ENCODE measurements around the gene MAP2K7.
A peak's percentile ranks its signal among the peaks of the same experiment; 100 is the strongest.

Gene MAP2K7

GRCh38 chr19:7865262-7865911, 38.3 kb upstream of the MAP2K7 start:
- in situ Hi-C loops (cut with HindIII; ENCODE audit: low pct_ligation_motif_present, low pct_unique_long_range_greater_than_20kb, low sequenced_read_pairs), result no loop called here
- DNase-seq, result no peak

- in situ Hi-C loops (cut with HindIII; ENCODE audit: low pct_ligation_motif_present, low pct_unique_long_range_greater_than_20kb, low sequenced_read_pairs), result no loop called here
- no peak for DNase-seq
Measured at GRCh38 chr19:7866399-7867091, 37.1 kb upstream of the MAP2K7 start.

GRCh38 chr19:7867092-7867844, 36.4 kb upstream of the MAP2K7 start:
- in situ Hi-C loops (cut with HindIII; ENCODE audit: low pct_ligation_motif_present, low pct_unique_long_range_greater_than_20kb, low sequenced_read_pairs), result no loop called here
- DNase-seq, result no peak

GRCh38 chr19:7868326-7868670, 35.4 kb upstream of the MAP2K7 start:
- DNase-seq, result no peak
- in situ Hi-C loops (cut with HindIII; ENCODE audit: low pct_ligation_motif_present, low pct_unique_long_range_greater_than_20kb, low sequenced_read_pairs), result no loop called here

GRCh38 chr19:7868671-7869452, 34.8 kb upstream of the MAP2K7 start:
- in situ Hi-C loops (cut with HindIII; ENCODE audit: low pct_ligation_motif_present, low pct_unique_long_range_greater_than_20kb, low sequenced_read_pairs), result no loop called here

GRCh38 chr19:7869453-7869909, 34.2 kb upstream of the MAP2K7 start:
- in situ Hi-C loops (cut with HindIII; ENCODE audit: low pct_ligation_motif_present, low pct_unique_long_range_greater_than_20kb, low sequenced_read_pairs), result no loop called here

More at GRCh38 chr19:7868671-7869452, 34.8 kb upstream of the MAP2K7 start:
- peak; percentile 82 for DNase-seq

GRCh38 chr19:7869910-7870511, 33.7 kb upstream of the MAP2K7 start:
- peak; percentile 27 for DNase-seq
- in situ Hi-C loops (cut with HindIII; ENCODE audit: low pct_ligation_motif_present, low pct_unique_long_range_greater_than_20kb, low sequenced_read_pairs), result no loop called here

More at GRCh38 chr19:7869453-7869909, 34.2 kb upstream of the MAP2K7 start:
- peak; percentile 23 for DNase-seq

GRCh38 chr19:7870571-7871436, 32.9 kb upstream of the MAP2K7 start:
- in situ Hi-C loops (cut with HindIII; ENCODE audit: low pct_ligation_motif_present, low pct_unique_long_range_greater_than_20kb, low sequenced_read_pairs), result no loop called here
- peak; percentile 73 for DNase-seq

- DNase-seq, result peak; percentile 90
- in situ Hi-C loops (cut with HindIII; ENCODE audit: low pct_ligation_motif_present, low pct_unique_long_range_greater_than_20kb, low sequenced_read_pairs), result no loop called here
Measured at GRCh38 chr19:7871437-7872305, 32.0 kb upstream of the MAP2K7 start.

- in situ Hi-C loops (cut with HindIII; ENCODE audit: low pct_ligation_motif_present, low pct_unique_long_range_greater_than_20kb, low sequenced_read_pairs), result no loop called here
- no peak for DNase-seq
Measured at GRCh38 chr19:7872306-7873204, 31.1 kb upstream of the MAP2K7 start.

GRCh38 chr19:7873304-7874075, 30.2 kb upstream of the MAP2K7 start:
- in situ Hi-C loops (cut with HindIII; ENCODE audit: low pct_ligation_motif_present, low pct_unique_long_range_greater_than_20kb, low sequenced_read_pairs), result no loop called here
- DNase-seq, result no peak

- in situ Hi-C loops (cut with HindIII; ENCODE audit: low pct_ligation_motif_present, low pct_unique_long_range_greater_than_20kb, low sequenced_read_pairs), result no loop called here
- DNase-seq, result peak; percentile 67
Measured at GRCh38 chr19:7874076-7874896, 29.4 kb upstream of the MAP2K7 start, which contains the start of gene PRR36. Gene PRR36 (minus strand): TSS chr19:7874390. CDS start chr19:7873689, 701 bp downstream.

- in situ Hi-C loops (cut with HindIII; ENCODE audit: low pct_ligation_motif_present, low pct_unique_long_range_greater_than_20kb, low sequenced_read_pairs), result no loop called here
Measured at GRCh38 chr19:7874897-7875273, 28.8 kb upstream of the MAP2K7 start.

GRCh38 chr19:7877249-7877836, 26.3 kb upstream of the MAP2K7 start:
- no peak for DNase-seq
- in situ Hi-C loops (cut with HindIII; ENCODE audit: low pct_ligation_motif_present, low pct_unique_long_range_greater_than_20kb, low sequenced_read_pairs), result no loop called here

More at GRCh38 chr19:7874897-7875273, 28.8 kb upstream of the MAP2K7 start:
- no peak for DNase-seq
